GM21576 (cell line): ENCODE data around the gene GABRR2.
A peak's percentile ranks its signal among the peaks of the same experiment; 100 is the strongest.

Source experiments
- ATAC-seq: cut with Tn5 transposase; IDR thresholded peaks from one replicate; pipeline ENCODE4 v1.9.1; 2021; ENCODE audit warnings: mild to moderate bottlenecking, moderate library complexity; ENCODE audit not compliant: unreplicated experiment

The GABRR2 gene

DNA sequence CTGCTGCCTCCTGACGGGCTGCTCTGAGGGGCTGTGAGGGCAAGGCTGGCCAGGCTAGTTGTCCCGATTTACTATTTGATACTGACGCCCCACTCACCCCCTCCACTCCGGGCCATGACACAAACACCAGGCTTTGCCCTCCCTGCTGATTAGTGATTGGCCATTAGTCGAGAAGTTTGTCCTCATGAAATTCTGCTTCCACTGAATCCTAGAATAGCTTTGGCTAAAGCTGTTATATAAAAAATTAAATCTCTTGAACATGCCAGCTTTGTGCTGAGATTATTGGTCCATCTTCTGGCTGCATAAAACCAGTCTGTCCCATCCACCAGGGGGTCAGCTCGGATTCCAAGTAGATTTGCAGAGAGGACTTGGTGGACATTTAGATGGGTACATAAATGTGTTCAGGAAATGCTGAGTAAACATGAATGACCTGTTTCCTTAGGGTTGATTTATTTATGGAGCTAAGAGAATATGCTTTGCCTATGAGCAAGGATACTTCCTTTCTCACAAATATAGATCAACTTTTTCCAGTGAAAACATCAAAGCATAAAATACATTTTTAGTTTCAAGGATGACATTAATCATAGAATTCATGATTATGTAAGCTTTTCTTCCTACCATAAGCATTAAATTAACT lies at the start of gene GABRR2:
Gene GABRR2 (minus strand): TSS at position 51 of the 637 bp plus-strand sequence. CDS start 134 bp downstream, outside the sequence.
- ATAC-seq = no peak

GRCh38 chr6:89364586-89364985 lies 49.5 kb upstream of the GABRR2 start:
- no peak for ATAC-seq

GRCh38 chr6:89361171-89361570 lies 46.1 kb upstream of the GABRR2 start:
- ATAC-seq = no peak

- peak; percentile 46 for ATAC-seq
These were observed 45.4 kb upstream of the GABRR2 start for GRCh38 chr6:89360415-89360999.

DNA sequence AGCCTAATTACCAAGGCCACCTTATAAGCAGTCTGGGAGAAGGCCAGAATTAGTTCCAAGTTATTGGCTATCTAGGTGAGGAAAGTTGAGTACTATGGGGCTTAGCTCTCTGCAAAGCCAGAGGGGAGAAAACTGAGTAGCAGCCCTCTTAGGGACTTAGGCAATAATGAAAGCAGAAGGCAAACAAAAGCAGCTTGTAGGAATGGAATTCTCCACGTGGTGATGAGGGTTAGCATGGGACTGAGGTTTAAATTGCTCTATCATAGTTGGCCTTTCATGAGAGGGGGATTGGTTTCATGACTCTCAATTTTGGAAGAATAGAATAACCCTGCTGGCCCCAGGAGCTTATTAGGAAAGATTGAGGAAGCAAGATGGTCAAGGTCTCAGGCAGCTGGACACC lies 44.5 kb upstream of the GABRR2 start:
- ATAC-seq = no peak

GRCh38 chr6:89357390-89357789 lies 42.3 kb upstream of the GABRR2 start:
- peak; percentile 56 for ATAC-seq

DNA sequence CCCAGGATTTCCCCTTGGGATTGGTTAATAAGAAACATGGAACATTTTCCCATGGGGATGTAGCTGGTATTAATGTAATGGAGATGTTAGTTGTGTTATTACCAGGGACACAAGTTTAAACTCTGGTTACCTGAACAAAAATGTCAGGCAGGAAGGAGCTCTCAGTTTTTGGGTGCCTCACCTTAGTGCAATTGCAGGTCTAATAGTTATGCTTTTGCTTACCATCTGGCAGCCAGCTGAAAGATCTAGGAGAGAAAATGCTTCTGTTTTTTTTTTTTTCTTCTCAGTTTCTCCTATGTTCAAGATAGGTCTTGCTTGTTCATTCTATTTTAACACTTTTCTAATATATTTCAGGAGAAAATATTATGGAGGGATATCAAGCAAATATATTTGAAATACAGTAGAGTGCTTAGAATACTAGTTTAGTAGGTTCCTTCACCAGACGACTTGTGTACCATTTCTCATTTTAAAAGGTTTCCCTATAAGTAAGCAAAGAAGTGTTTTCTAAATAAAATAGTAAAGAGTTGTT lies 41.6 kb upstream of the GABRR2 start:
- ATAC-seq = no peak

- no peak for ATAC-seq
These were observed 40.6 kb upstream of the GABRR2 start for GRCh38 chr6:89355511-89356194.

GRCh38 chr6:89353702-89354392 lies 38.7 kb upstream of the GABRR2 start:
- ATAC-seq = no peak

DNA sequence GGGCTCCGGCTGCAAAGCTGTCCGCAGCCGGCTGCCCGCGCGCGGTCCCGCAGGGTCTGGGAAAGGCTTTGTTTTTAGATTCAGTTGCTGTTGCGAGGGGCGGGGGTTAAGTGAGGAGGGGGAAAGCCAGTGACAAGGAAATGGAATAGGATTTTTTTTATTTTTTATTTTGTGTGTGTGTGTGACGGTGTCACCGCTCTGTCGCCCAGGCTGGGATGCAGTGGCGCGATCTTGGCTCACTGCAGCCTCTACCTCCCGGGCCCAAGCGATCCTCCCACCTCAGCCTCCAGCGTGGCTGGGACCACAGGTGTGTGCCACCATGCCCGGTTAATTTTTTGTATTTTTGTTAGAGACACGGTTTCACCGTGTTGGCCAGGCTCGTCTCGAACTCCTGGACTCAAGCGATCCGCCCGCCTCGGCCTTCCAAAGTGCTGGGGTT lies 38.0 kb upstream of the GABRR2 start:
- no peak for ATAC-seq

- ATAC-seq = peak; percentile 21
These were observed 37.4 kb upstream of the GABRR2 start, which contains the start of gene UBE2J1 for GRCh38 chr6:89352278-89353117. Gene UBE2J1 (minus strand): TSS chr6:89352722. CDS start chr6:89352569, 153 bp downstream.

- no peak for ATAC-seq
These were observed 36.7 kb upstream of the GABRR2 start for GRCh38 chr6:89351671-89352277.

- peak; percentile 35 for ATAC-seq
These were observed 35.3 kb upstream of the GABRR2 start for GRCh38 chr6:89350281-89350966.

DNA sequence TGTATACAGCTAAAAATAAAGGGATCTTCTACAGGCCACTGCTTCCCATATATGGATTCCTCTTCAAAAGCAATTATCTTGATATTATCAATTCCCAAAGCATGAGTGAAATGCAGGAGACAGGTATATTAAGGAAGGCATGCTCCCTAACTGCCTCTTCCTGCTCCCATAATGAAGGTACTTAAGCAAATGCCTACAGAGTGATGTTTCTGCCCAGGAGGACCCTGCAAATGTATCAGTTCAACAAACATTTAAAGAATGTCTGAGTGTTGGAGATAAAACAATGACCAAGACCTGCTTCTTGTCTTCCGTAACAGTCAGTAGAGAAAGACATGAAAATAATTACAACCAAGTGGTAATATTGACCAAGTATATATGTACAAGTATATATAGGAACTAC lies 33.3 kb upstream of the GABRR2 start:
- no peak for ATAC-seq

DNA sequence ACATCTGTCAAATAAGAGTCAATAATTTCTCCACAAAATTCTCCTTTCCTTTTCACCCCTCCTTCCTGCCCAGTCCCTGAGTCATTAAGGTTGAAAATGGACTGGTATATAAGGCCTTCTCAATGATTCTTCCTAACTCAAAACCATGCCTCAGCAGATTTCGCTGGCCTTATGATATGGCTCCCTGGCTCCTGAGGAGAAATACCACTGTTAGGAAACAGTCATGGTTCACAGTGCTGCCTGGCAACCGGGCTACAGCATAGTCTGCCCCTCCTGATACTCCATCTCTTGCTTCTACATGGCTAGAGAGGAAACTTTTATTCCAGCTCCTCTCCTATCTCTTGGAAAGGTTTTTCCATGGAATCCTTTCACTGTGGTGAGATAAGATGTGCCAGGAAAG lies 32.7 kb upstream of the GABRR2 start:
- no peak for ATAC-seq

DNA sequence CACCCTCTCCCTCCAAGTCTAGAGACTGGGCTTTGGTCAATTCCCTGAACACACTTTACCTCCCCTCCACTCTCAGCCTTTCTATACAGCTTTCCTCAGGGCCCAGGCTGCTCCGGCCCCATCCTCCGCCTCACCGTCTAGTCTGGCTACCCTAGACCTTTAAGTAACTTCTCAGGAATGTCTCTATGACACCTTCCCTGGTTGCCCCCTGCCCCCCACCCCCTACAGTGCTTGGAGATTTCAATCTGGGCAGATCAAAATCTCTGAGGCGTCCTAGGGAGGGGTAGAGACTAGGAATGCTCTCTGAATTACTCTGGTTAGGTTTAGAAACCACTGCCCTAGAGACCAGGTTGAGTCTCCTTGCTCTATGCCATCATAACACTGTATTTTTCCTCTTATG lies 31.3 kb upstream of the GABRR2 start:
- ATAC-seq = no peak

DNA sequence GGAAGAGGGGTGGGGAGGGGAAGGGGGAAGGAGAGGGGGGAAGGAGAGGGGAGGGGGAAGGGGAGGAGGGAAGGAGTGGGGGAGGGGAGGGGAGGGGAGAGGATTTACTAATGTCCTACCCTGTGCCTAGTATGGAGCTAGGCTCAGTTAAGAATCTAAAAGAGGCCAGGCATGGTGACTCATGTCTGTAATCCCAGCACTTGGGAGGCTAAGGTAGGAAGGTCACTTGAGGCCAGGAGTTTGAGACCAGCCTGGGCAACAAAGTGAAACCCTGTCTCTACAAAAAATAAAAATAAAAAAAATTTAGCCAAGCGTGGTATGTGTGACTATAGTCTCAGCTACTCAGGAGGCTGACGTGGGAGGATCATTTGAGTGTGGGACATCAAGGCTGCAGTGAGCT lies 24.5 kb upstream of the GABRR2 start:
- no peak for ATAC-seq

- no peak for ATAC-seq
These were observed 20.1 kb upstream of the GABRR2 start for GRCh38 chr6:89335164-89335563.

DNA sequence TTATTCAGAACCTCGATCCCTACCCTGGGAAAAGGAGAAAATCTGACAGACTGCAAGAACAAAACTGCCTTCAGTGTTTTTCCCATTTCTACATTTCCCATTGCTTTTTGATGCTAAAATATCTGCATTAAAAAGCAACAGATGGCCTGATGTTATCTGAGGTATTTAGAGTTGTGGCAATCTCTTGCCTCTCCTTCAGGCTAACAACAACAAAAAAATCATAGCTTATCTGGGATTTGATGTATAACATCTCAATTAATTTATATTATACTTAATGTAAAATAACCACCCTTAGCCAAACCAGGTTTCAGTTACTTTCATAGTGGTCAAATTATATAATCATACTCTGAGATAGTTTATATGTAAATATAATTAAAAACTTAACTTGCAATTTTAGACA lies 15.8 kb upstream of the GABRR2 start:
- ATAC-seq = no peak
